Measurements from ENCODE around the gene PAQR4. TPM values are rescaled to one million over a fixed set of nuclear protein-coding genes. Genes with fewer than 3 reads are reported as not detected.

PAQR4 gene
- total RNA-seq, 2 experiments from 2014 or later, result 58.7 to 62.9 TPM

DNA sequence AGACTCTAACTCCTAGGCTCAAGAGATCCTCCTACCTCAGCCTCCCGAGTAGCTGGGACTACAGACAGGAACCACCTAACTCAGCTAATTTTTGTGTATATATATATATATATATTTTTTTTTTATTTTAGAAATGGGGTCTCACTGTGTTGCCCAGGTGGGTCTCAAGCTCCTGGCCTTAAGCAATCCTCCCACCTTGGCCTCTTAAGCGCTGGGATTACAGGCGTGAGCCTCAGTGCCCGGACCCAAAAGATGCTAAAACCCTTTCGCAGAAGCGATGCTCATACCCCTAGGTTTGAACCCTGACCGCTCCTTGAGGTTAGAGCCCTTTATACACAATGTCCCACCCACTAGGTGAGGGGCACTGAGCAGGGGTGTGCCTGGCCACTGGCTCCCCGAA is 41.4 kb downstream of the PAQR4 start:
- Mint-ChIP-seq H3K27ac (no peak overlapping the region), H3K4me1 (peaks cover 23% of the 10 kb centered on the region), H3K36me3 (no peaks in the 10 kb centered on the region), H3K9me3 (ENCODE audit: low read depth) (no peaks in the 10 kb centered on the region), H3K4me3 (no peak overlapping the region), H3K27me3 (peaks cover 44% of the 10 kb centered on the region)
- DNase-seq (no peak), ATAC-seq (no peak)
- CTCF ChIA-PET, result interaction anchor here (19.2 kb wide), 1 partner anchor 16 kb away, joined by 370 read pairs; the partner anchor contains the start of genes HCFC1R1, THOC6 and TNFRSF12A

- no peaks in the 10 kb centered on the region for H3K36me3 Mint-ChIP-seq
- peaks cover 34% of the 10 kb centered on the region for H3K27me3 Mint-ChIP-seq
- CTCF ChIA-PET, result interaction anchor here (1.3 to 19.2 kb wide), 2 partner anchors 8 to 15 kb away, joined by 5 to 370 read pairs; partner anchors contain the start of genes HCFC1R1, THOC6 and TNFRSF12A
- no peak for ATAC-seq
- DNase-seq, result no peak
- no peaks in the 10 kb centered on the region for H3K9me3 Mint-ChIP-seq (ENCODE audit: low read depth)
- no peak overlapping the region for H3K4me3 Mint-ChIP-seq
- H3K4me1 Mint-ChIP-seq, result peaks cover 17% of the 10 kb centered on the region
- no peak overlapping the region for H3K27ac Mint-ChIP-seq
These were observed 43.1 kb downstream of the PAQR4 start for GRCh38 chr16:3012246-3012645.

GRCh38 chr16:3012828-3013420 is 43.8 kb downstream of the PAQR4 start, which contains the start of gene CLDN9:
Gene CLDN9, plus strand, starts transcription at chr16:3012923. Its CDS starts 440 bp downstream, at chr16:3013363.
- CTCF ChIA-PET, result interaction anchor here (19.2 kb wide), 1 partner anchor 14 kb away, joined by 370 read pairs; the partner anchor contains the start of genes HCFC1R1, THOC6 and TNFRSF12A

DNA sequence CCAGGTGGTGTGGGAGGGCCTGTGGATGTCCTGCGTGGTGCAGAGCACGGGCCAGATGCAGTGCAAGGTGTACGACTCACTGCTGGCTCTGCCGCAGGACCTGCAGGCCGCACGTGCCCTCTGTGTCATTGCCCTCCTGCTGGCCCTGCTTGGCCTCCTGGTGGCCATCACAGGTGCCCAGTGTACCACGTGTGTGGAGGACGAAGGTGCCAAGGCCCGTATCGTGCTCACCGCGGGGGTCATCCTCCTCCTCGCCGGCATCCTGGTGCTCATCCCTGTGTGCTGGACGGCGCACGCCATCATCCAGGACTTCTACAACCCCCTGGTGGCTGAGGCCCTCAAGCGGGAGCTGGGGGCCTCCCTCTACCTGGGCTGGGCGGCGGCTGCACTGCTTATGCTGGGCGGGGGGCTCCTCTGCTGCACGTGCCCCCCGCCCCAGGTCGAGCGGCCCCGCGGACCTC is 44.4 kb downstream of the PAQR4 start:
- Mint-ChIP-seq H3K36me3 (no peaks in the 10 kb centered on the region), H3K27me3 (peaks cover 37% of the 10 kb centered on the region), H3K9me3 (ENCODE audit: low read depth) (no peaks in the 10 kb centered on the region)

More at GRCh38 chr16:3012828-3013420, 43.8 kb downstream of the PAQR4 start, which contains the start of gene CLDN9:
- DNase-seq (no peak), ATAC-seq (no peak)
- Mint-ChIP-seq H3K27me3 (peaks cover 31% of the 10 kb centered on the region), H3K36me3 (no peaks in the 10 kb centered on the region), H3K4me1 (peaks cover 10% of the 10 kb centered on the region), H3K4me3 (no peak within 1 kb of the TSS), H3K27ac (no peak within 1 kb of the TSS), H3K9me3 (ENCODE audit: low read depth) (no peaks in the 10 kb centered on the region)

DNA sequence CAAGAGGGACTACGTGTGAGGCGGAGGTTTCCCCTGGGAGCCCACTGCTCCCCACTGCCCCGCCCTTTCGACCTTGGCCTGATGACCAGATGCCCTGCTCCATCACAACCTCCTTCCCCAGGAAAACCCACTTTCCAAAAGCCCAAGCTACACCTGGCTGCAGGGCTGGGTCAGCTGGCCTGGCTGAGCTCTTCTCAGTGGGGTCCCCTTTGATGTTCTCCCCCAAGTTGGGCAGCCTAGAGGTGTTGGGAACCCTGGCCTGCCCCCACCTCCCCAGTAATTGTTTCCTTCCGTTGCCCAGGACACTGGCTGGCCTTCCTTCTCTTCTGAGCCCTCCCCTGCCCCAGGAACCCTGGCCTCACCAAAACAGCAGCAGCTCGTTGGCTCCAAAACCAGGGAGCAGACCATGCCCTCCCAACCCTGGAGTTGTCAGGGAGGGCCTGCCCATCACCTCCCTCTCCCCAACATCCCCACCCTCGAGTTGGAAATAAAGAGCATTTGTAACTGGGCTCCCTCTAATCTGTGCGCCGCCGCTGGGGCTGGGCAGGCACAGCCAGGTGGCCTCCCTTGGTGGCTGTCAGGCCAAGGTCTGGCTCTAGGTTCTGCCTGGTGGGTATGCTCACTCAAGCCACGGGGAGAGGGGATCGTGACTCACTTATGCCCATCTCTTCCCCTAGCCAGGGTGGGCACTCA is 45.0 kb downstream of the PAQR4 start:
- no peak for ATAC-seq
- peaks cover 41% of the 10 kb centered on the region for H3K27me3 Mint-ChIP-seq
- H3K27ac Mint-ChIP-seq, result no peak overlapping the region
- H3K9me3 Mint-ChIP-seq (ENCODE audit: low read depth), result no peaks in the 10 kb centered on the region
- no peak for DNase-seq
- H3K4me1 Mint-ChIP-seq, result no peaks in the 10 kb centered on the region
- H3K36me3 Mint-ChIP-seq, result no peaks in the 10 kb centered on the region
- CTCF ChIA-PET, result interaction anchor here (1.8 to 19.2 kb wide), 2 partner anchors 10 to 13 kb away, joined by 11 to 370 read pairs; partner anchors contain the start of genes HCFC1R1, THOC6 and TNFRSF12A
- no peak overlapping the region for H3K4me3 Mint-ChIP-seq

More for the DNA sequence above, 44.4 kb downstream of the PAQR4 start:
- peaks cover 4% of the 10 kb centered on the region for H3K4me1 Mint-ChIP-seq
- CTCF ChIA-PET, result interaction anchor here (1.8 to 19.2 kb wide), 2 partner anchors 9 to 13 kb away, joined by 11 to 370 read pairs; partner anchors contain the start of genes HCFC1R1, THOC6 and TNFRSF12A
- DNase-seq (no peak), ATAC-seq (no peak)
- no peak overlapping the region for H3K4me3 Mint-ChIP-seq
- H3K27ac Mint-ChIP-seq, result no peak overlapping the region

GRCh38 chr16:3014971-3015370 is 45.8 kb downstream of the PAQR4 start:
- H3K36me3 Mint-ChIP-seq, result no peaks in the 10 kb centered on the region
- peaks cover 42% of the 10 kb centered on the region for H3K27me3 Mint-ChIP-seq
- H3K4me1 Mint-ChIP-seq, result peaks cover 4% of the 10 kb centered on the region
- no peaks in the 10 kb centered on the region for H3K9me3 Mint-ChIP-seq (ENCODE audit: low read depth)
- no peak overlapping the region for H3K4me3 Mint-ChIP-seq
- DNase-seq, result no peak
- CTCF ChIA-PET, result interaction anchor here (1.8 to 19.2 kb wide), 2 partner anchors 11 to 12 kb away, joined by 11 to 370 read pairs; partner anchors contain the start of genes HCFC1R1, THOC6 and TNFRSF12A
- H3K27ac Mint-ChIP-seq, result no peak overlapping the region
- ATAC-seq, result no peak

GRCh38 chr16:3015865-3016521 is 46.8 kb downstream of the PAQR4 start:
- Mint-ChIP-seq H3K27ac (no peak overlapping the region), H3K4me1 (peaks cover 9% of the 10 kb centered on the region), H3K4me3 (no peak overlapping the region), H3K36me3 (no peaks in the 10 kb centered on the region), H3K27me3 (peaks cover 43% of the 10 kb centered on the region), H3K9me3 (ENCODE audit: low read depth) (no peaks in the 10 kb centered on the region)
- DNase-seq, result no peak
- CTCF ChIA-PET, result no interaction called here
- ATAC-seq, result no peak

- Mint-ChIP-seq H3K27ac (no peak overlapping the region), H3K4me3 (no peak overlapping the region)
- ATAC-seq, result no peak
These were observed 48.2 kb downstream of the PAQR4 start for GRCh38 chr16:3017344-3017743.

DNA sequence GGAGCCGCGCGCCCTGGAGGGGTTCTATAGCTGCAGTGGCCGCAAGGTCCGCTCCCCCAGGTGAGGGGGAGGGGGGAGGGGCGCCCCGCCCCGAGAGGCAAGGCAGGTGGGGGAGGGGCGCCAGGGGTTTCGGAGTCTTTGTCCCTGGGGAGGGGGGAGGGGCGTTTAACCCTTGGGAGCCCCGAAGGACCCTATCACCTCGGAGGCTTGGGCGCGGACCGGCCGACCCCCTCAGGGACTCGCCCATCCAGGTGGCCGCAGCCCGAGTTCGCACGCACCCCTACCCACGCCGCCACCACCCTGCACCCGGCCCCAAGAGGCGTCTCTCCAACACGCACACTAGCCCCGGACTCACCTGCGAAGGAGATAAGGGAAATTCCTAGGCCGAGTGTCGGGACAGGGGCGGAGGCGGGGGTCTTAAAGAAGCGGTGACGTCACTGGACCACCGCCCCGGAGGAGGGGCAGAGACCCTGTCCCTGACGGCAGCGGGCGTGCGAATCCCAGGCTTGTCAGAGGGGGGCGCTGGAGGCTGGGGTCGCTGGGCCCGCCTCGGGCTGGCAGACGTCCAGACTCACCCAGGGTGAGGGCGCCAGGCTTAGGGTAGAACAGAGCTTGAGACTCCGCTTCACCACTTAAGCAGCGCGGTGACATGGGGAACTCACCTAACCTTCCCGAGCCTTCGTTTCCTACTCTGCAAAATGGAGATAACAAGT is 48.8 kb downstream of the PAQR4 start, which contains the start of gene CLDN6:
TSS of gene CLDN6 (minus strand) at position 390 of the 713 bp plus-strand sequence. CDS start 2,162 bp downstream, outside the sequence.
- DNase-seq (no peak), ATAC-seq (no peak)
- Mint-ChIP-seq H3K27ac (no peak within 1 kb of the TSS), H3K9me3 (ENCODE audit: low read depth) (no peaks in the 10 kb centered on the region), H3K27me3 (peaks cover 26% of the 10 kb centered on the region), H3K4me1 (peaks cover 27% of the 10 kb centered on the region), H3K36me3 (no peaks in the 10 kb centered on the region), H3K4me3 (no peak within 1 kb of the TSS)
- CTCF ChIA-PET, result interaction anchor here (6.3 to 17.9 kb wide), 2 partner anchors 12 kb away, joined by 83 to 370 read pairs; partner anchors contain the start of gene CLDN9

More at GRCh38 chr16:3017344-3017743, 48.2 kb downstream of the PAQR4 start:
- H3K4me1 Mint-ChIP-seq, result peaks cover 21% of the 10 kb centered on the region
- no peaks in the 10 kb centered on the region for H3K36me3 Mint-ChIP-seq
- peaks cover 32% of the 10 kb centered on the region for H3K27me3 Mint-ChIP-seq
- no peaks in the 10 kb centered on the region for H3K9me3 Mint-ChIP-seq (ENCODE audit: low read depth)
- DNase-seq, result no peak
- CTCF ChIA-PET, result no interaction called here

- Mint-ChIP-seq H3K27ac (peak overlapping the region; percentile 15), H3K27me3 (peaks cover 21% of the 10 kb centered on the region), H3K4me1 (peaks cover 37% of the 10 kb centered on the region), H3K4me3 (peak overlapping the region; percentile 82), H3K36me3 (peaks cover 1% of the 10 kb centered on the region), H3K9me3 (ENCODE audit: low read depth) (no peaks in the 10 kb centered on the region)
- CTCF ChIA-PET, result interaction anchor here (0.7 to 17.9 kb wide), 11 partner anchors 10 to 110 kb away, joined by 3 to 370 read pairs (median 5); partner anchors contain the start of genes CLDN9 and PKMYT1
- ATAC-seq (no peak), DNase-seq (no peak)
These were observed 50.6 kb downstream of the PAQR4 start for GRCh38 chr16:3019594-3020246.

DNA sequence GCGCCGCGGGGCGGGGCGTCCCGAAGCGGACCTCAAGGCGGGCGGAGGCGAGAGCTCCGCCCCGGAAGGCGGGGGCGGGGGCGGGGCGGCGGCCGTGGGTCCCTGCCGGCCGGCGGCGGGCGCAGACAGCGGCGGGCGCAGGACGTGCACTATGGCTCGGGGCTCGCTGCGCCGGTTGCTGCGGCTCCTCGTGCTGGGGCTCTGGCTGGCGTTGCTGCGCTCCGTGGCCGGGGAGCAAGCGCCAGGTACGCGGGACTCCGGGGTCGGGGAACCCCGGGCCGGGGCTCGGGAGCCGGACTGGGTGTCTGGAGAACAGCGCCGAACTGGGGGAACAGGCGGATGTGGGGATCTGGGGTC is 51.1 kb downstream of the PAQR4 start, which contains the start of gene TNFRSF12A:
TSS of gene TNFRSF12A (plus strand) at position 122 of the 357 bp plus-strand sequence. CDS start at position 152, 30 bp downstream.
- peaks cover 38% of the 10 kb centered on the region for H3K4me1 Mint-ChIP-seq
- H3K4me3 Mint-ChIP-seq, result peak within 1 kb of the TSS; percentile 82
- peaks cover 18% of the 10 kb centered on the region for H3K27me3 Mint-ChIP-seq
- H3K9me3 Mint-ChIP-seq (ENCODE audit: low read depth), result no peaks in the 10 kb centered on the region
- H3K36me3 Mint-ChIP-seq, result peaks cover 1% of the 10 kb centered on the region
- CTCF ChIA-PET, result interaction anchor here (0.7 to 17.9 kb wide), 11 partner anchors 10 to 110 kb away, joined by 3 to 370 read pairs (median 5); partner anchors contain the start of genes CLDN9 and PKMYT1
- peak; percentile 80 for DNase-seq
- H3K27ac Mint-ChIP-seq, result peak within 1 kb of the TSS; percentile 76
- ATAC-seq, result peak; percentile 51

Data from activated CD8-positive, alpha-beta memory T cell treated with anti-CD3 and anti-CD28 coated beads, Interleukin-2, amount 10 ng/mL, durations not matched to agents 7 days and 5 days (primary cell).